ENCODE data around the gene C9orf85.

The C9orf85 gene

DNA sequence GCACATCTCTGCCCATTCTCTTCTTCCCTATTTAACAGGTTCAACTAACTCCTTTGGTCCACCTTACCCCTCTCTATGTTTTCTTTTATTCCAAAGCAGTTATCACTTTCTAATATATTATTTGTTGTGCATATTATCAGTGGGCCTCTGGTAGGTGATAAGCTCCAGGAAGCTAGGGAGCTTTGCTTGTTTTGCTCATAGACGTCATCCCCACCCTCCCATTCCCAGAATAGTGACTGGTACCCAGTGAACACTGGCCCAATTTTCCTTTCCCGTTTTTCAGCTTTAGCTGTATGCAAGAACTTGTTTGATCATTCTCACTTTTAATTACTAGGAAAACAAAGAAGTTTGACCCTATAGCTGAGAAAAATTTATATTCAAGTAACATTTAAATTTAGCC is 7.4 kb upstream of the C9orf85 start:
- TF ChIP-seq CTCF (IDR thresholded peaks at IDR 0.05; ENCODE audit: low read depth, low read length) = no peak
- no peak overlapping the region for H3K4me3 ChIP-seq (ENCODE audit: low read depth, low read length)

GRCh38 chr9:71908825-71909224 is 2.6 kb upstream of the C9orf85 start:
- peak overlapping the region; percentile 91 for H3K4me3 ChIP-seq (ENCODE audit: low read depth, low read length)
- no peak for TF ChIP-seq CTCF (IDR thresholded peaks at IDR 0.05; ENCODE audit: low read depth, low read length)

DNA sequence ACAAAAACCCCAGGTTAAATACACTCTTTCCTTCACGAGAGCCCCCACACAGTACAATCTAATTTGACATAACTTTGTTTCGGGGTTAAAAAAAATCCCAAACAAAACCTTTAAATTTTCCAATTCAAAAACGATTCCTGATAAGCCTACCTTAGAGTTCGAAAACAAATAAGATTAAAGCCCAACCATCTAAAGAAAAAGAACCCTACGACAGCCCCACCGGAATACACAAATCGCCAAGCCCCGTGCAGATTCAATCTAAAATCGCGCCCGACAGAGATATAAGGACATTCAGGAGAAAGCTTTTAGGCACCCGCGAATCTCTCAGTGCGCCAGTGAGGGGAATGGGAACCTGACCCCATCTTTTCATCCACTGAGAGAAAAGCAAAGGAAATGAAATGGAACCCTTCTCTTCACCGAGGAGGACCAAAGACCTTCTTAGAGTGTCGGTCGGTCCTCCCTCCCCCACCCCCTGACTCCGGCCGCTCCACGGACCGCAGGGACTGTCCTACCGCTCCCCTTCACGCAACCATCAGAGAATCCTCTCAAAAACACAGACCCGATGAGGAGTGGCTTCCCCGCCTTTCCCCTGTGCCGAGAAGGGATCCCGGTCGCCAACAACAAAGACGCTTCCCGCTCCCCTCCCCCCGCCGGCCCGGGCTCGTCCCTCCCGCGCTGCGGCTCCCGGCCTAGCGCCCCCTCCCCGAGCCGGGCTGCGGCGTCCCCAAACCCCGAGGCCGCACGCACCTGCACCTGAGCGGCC is 1.4 kb upstream of the C9orf85 start:
- peak overlapping the region; percentile 91 for H3K4me3 ChIP-seq (ENCODE audit: low read depth, low read length)
- no peak for TF ChIP-seq CTCF (IDR thresholded peaks at IDR 0.05; ENCODE audit: low read depth, low read length)

DNA sequence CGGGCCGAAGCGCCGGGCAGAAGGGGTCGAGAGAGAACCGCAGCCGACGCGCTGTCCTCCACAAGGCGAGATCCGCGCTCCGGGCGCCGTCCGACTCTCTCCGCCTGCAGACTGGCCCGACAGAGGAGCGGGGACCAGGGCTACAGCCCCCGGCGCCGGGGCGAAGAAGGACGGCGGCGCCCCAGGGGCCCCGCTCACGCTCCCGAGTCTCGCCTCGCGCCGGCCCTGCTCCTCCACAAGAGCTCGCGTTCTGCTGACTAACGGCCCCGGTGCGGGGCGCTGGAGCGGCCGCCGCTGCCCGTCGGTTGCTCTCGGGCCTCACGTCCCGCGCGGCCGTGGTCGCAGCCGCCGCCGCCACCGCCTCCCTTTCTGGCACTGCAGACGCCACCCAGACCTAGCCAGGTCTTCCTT is 784 bp upstream of the C9orf85 start:
- no peak for TF ChIP-seq CTCF (IDR thresholded peaks at IDR 0.05; ENCODE audit: low read depth, low read length)
- peak overlapping the region; percentile 91 for H3K4me3 ChIP-seq (ENCODE audit: low read depth, low read length)

- TF ChIP-seq CTCF (IDR thresholded peaks at IDR 0.05; ENCODE audit: low read depth, low read length) = no peak
- peak overlapping the region; percentile 91 for H3K4me3 ChIP-seq (ENCODE audit: low read depth, low read length)
These were observed 483 bp downstream of the C9orf85 start for GRCh38 chr9:71911908-71912335.

GRCh38 chr9:71915495-71915894 is 4.1 kb downstream of the C9orf85 start:
- TF ChIP-seq CTCF (IDR thresholded peaks at IDR 0.05; ENCODE audit: low read depth, low read length) = no peak
- no peak overlapping the region for H3K4me3 ChIP-seq (ENCODE audit: low read depth, low read length)

DNA sequence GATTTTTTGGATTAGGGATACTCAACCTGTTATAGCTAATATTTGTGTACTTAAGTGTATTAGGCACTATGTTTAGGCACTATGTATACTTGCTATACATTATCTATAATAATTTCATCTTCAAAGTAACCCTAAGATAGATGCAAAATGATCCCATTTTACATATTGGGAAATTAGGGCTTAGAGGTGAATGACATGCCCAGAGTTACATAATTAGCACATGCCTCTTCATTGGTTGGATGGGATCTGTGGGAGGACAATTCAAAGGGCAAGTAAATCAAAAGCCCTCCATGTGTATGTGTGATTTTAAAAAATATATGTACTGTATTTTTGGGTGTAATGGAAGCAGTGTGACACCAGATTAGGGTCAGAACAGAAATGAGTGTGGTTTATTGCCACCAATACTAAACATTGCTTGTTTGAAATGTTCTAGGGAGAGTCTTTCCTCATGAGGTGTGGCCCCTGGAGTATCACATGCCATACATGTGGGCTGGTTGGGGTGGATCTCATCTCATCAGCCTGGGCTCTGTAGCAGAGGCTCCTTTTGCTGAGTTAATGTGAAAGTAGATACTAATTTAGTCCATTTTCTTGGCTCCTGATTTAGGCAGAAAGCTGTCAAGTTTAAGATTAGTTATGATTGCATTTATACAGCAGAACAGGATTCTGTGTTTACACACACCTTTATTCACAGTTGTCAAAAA is 5.5 kb downstream of the C9orf85 start:
- no peak for TF ChIP-seq CTCF (IDR thresholded peaks at IDR 0.05; ENCODE audit: low read depth, low read length)
- no peak overlapping the region for H3K4me3 ChIP-seq (ENCODE audit: low read depth, low read length)

All from WI38 (cell line).